Measurements from ENCODE around the gene TBC1D14.

TBC1D14 gene

GRCh38 chr4:6960154-6960553, 50.5 kb downstream of the TBC1D14 start:
- DNase-seq, result no peak
- no peak overlapping the region for H3K4me3 ChIP-seq (ENCODE audit: low read depth, low read length)
- no peaks in the 10 kb centered on the region for H3K27me3 ChIP-seq
- TF ChIP-seq CTCF (IDR thresholded peaks at IDR 0.05; ENCODE audit: low read depth, low read length), result no peak
- no peaks in the 10 kb centered on the region for H3K36me3 ChIP-seq
- no peaks in the 10 kb centered on the region for H3K9me3 ChIP-seq
- H3K4me1 ChIP-seq, result peaks cover 5% of the 10 kb centered on the region; the same call in 1 of the 2 replicates

GRCh38 chr4:6960628-6961412, 51.2 kb downstream of the TBC1D14 start:
- no peak for DNase-seq
- Histone ChIP-seq H3K36me3 (no peaks in the 10 kb centered on the region), H3K4me3 (ENCODE audit: low read depth, low read length) (no peak overlapping the region), H3K9me3 (no peaks in the 10 kb centered on the region), H3K4me1 (peaks cover 5% of the 10 kb centered on the region; the same call in 1 of the 2 replicates), H3K27me3 (no peaks in the 10 kb centered on the region)
- no peak for TF ChIP-seq CTCF (IDR thresholded peaks at IDR 0.05; ENCODE audit: low read depth, low read length)

- Histone ChIP-seq H3K4me3 (ENCODE audit: low read depth, low read length) (no peak overlapping the region), H3K4me1 (peaks cover 5% of the 10 kb centered on the region; the same call in 1 of the 2 replicates), H3K9me3 (no peaks in the 10 kb centered on the region), H3K36me3 (no peaks in the 10 kb centered on the region), H3K27me3 (no peaks in the 10 kb centered on the region)
- TF ChIP-seq CTCF (IDR thresholded peaks at IDR 0.05; ENCODE audit: low read depth, low read length), result no peak
- no peak for DNase-seq
Measured at GRCh38 chr4:6961496-6962210, 52.0 kb downstream of the TBC1D14 start.

- H3K4me1 ChIP-seq, result peaks cover 5% of the 10 kb centered on the region; the same call in 1 of the 2 replicates
- no peak for TF ChIP-seq CTCF (IDR thresholded peaks at IDR 0.05; ENCODE audit: low read depth, low read length)
- no peak for DNase-seq
- no peaks in the 10 kb centered on the region for H3K27me3 ChIP-seq
- H3K9me3 ChIP-seq, result no peaks in the 10 kb centered on the region
- H3K4me3 ChIP-seq (ENCODE audit: low read depth, low read length), result no peak overlapping the region
- no peaks in the 10 kb centered on the region for H3K36me3 ChIP-seq
Measured at GRCh38 chr4:6962211-6963041, 52.8 kb downstream of the TBC1D14 start.

- peaks cover 5% of the 10 kb centered on the region; the same call in 1 of the 2 replicates for H3K4me1 ChIP-seq
- no peaks in the 10 kb centered on the region for H3K36me3 ChIP-seq
- H3K27me3 ChIP-seq, result no peaks in the 10 kb centered on the region
- no peaks in the 10 kb centered on the region for H3K9me3 ChIP-seq
- no peak for TF ChIP-seq CTCF (IDR thresholded peaks at IDR 0.05; ENCODE audit: low read depth, low read length)
- no peak overlapping the region for H3K4me3 ChIP-seq (ENCODE audit: low read depth, low read length)
- no peak for DNase-seq
Measured at GRCh38 chr4:6963139-6963611, 53.5 kb downstream of the TBC1D14 start.

Measured in BE2C (cell line).